Thyroid gland (tissue), 4 donors: ENCODE results near the gene SRRM3.

ENCODE experiments used
- POLR2A ChIP-seq, 2 donors: fragments of 450-650 bp; IDR thresholded peaks; one replicate each; pipeline ENCODE4 v1.6.1; 2017; ENCODE audit warnings: antibody characterized with exemption in 2 of 2, mild to moderate bottlenecking in 2 of 2, moderate library complexity in 1 of 2
- TF ChIP-seq, protein P1 (sequence below), 6 experiments: fragments of 200-600 bp in 3 of 6; fragments of 450-650 bp in 3 of 6; sonication (generic) in 3 of 6; IDR thresholded peaks; one replicate each; pipeline ENCODE4 v1.5.1; 2016 to 2019; ENCODE audit warnings: antibody characterized with exemption in 6 of 6, mild to moderate bottlenecking in 2 of 6, inconsistent platforms in 1 of 6, moderate library complexity in 1 of 6

DNA sequence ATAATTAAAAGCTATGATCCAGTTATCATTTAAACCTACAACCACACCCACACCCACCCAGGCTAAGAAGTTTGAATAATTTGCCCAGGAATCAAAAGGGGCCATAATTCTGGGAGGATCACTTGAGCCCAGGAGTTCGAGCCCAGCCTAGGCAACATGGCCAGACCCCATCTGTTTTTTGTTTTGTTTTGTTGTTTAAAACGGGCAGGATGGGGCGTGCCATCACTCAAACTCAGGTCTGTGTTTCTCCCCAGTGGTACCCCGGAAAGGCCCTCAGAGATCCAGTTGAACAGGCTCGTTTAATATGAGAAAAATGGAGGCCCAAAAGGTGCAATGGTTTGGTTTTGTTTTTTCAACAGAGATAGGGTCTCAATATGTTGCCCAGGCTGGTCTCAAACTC is 124.1 kb downstream of the SRRM3 start:
- TF ChIP-seq, protein P1, sequence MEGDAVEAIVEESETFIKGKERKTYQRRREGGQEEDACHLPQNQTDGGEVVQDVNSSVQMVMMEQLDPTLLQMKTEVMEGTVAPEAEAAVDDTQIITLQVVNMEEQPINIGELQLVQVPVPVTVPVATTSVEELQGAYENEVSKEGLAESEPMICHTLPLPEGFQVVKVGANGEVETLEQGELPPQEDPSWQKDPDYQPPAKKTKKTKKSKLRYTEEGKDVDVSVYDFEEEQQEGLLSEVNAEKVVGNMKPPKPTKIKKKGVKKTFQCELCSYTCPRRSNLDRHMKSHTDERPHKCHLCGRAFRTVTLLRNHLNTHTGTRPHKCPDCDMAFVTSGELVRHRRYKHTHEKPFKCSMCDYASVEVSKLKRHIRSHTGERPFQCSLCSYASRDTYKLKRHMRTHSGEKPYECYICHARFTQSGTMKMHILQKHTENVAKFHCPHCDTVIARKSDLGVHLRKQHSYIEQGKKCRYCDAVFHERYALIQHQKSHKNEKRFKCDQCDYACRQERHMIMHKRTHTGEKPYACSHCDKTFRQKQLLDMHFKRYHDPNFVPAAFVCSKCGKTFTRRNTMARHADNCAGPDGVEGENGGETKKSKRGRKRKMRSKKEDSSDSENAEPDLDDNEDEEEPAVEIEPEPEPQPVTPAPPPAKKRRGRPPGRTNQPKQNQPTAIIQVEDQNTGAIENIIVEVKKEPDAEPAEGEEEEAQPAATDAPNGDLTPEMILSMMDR (IDR thresholded peaks at IDR 0.05), result no peak
- TF ChIP-seq POLR2A (IDR thresholded peaks at IDR 0.05), result no peak
